NCI-H446 (cell line): ENCODE results near the gene CCDC40.
"Not testable (repeated sequence)": the region's sequence is repeated elsewhere in the genome, so short reads cannot be mapped to it uniquely, and the experiment has no call there.

ENCODE experiments used
- DNase-seq, 2 experiments: peaks; one replicate each; lab custom pipeline; 2025; lab: John Stamatoyannopoulos, UW

CCDC40 gene

GRCh38 chr17:80081596-80081995 is 45.2 kb downstream of the CCDC40 start:
- DNase-seq, result no peak

GRCh38 chr17:80082403-80083135 is 46.1 kb downstream of the CCDC40 start:
- DNase-seq, result peak; percentile 71 to 87

- DNase-seq, result no peak
Measured at GRCh38 chr17:80083136-80083661, 46.8 kb downstream of the CCDC40 start.

GRCh38 chr17:80084773-80085172 is 48.3 kb downstream of the CCDC40 start:
- no peak for DNase-seq

GRCh38 chr17:80086081-80086480 is 49.6 kb downstream of the CCDC40 start:
- no peak for DNase-seq

GRCh38 chr17:80086616-80087015 is 50.2 kb downstream of the CCDC40 start:
- no peak for DNase-seq

GRCh38 chr17:80087346-80088265 is 51.2 kb downstream of the CCDC40 start:
- no peak for DNase-seq

- DNase-seq, result no peak
Measured at GRCh38 chr17:80089762-80090161, 53.3 kb downstream of the CCDC40 start.

- DNase-seq, result not testable (repeated sequence)
Measured at GRCh38 chr17:80090164-80090563, 53.7 kb downstream of the CCDC40 start.

GRCh38 chr17:80091376-80091775 is 54.9 kb downstream of the CCDC40 start:
- DNase-seq, result peak in 1 of 2 experiments; percentile 40

- no peak for DNase-seq
Measured at GRCh38 chr17:80092959-80093358, 56.5 kb downstream of the CCDC40 start.

GRCh38 chr17:80095038-80095843 is 58.8 kb downstream of the CCDC40 start:
- DNase-seq, result no peak

GRCh38 chr17:80095844-80096475 is 59.5 kb downstream of the CCDC40 start:
- DNase-seq, result no peak

GRCh38 chr17:80096561-80097021 is 60.1 kb downstream of the CCDC40 start:
- DNase-seq, result peak in 1 of 2 experiments; percentile 25

GRCh38 chr17:80097127-80097621 is 60.7 kb downstream of the CCDC40 start:
- DNase-seq, result no peak

GRCh38 chr17:80097844-80098691 is 61.6 kb downstream of the CCDC40 start:
- no peak for DNase-seq

- no peak for DNase-seq
Measured at GRCh38 chr17:80099291-80100034, 63.0 kb downstream of the CCDC40 start.

GRCh38 chr17:80100035-80100323 is 63.5 kb downstream of the CCDC40 start:
- DNase-seq, result no peak
